Mesenchymal stem cell (in vitro differentiated cells and primary cell): ENCODE results near the gene KDM4F.
"Not testable (repeated sequence)": the region's sequence is repeated elsewhere in the genome, so short reads cannot be mapped to it uniquely, and the experiment has no call there.

Experiments used
- DNase-seq: peaks from one replicate; pipeline ENCODE4 v3.0.0-alpha.2; 2013
- H2AFZ ChIP-seq: one replicate; pipeline ENCODE4 v1.6.1; 2013; ENCODE audit warnings: low read depth, mild to moderate bottlenecking, control low read depth, inconsistent platforms, low read length, moderate library complexity
- H2AK5ac ChIP-seq: 2 replicates; pipeline ENCODE4 v1.6.1; 2013; ENCODE audit warnings: low read length, moderate library complexity, mild to moderate bottlenecking, inconsistent platforms; ENCODE audit not compliant: severe bottlenecking
- H2BK120ac ChIP-seq: one replicate; pipeline ENCODE4 v1.6.1; 2013; ENCODE audit warnings: low read depth, mild to moderate bottlenecking, inconsistent platforms, low read length, moderate library complexity
- H2BK12ac ChIP-seq, 2 experiments: one replicate each; pipeline ENCODE4 v1.6.1; 2013; ENCODE audit warnings: inconsistent platforms in 2 of 2, low read length in 2 of 2, mild to moderate bottlenecking in 2 of 2, moderate library complexity in 2 of 2, control low read depth in 1 of 2
- H2BK15ac ChIP-seq: one replicate; pipeline ENCODE4 v1.6.1; 2013; ENCODE audit warnings: mild to moderate bottlenecking, low read depth, inconsistent platforms; ENCODE audit not compliant: poor library complexity, severe bottlenecking
- H2BK5ac ChIP-seq: 2 replicates; pipeline ENCODE4 v1.6.1; 2013; ENCODE audit warnings: low read depth, mild to moderate bottlenecking, low read length, control low read depth, inconsistent platforms; ENCODE audit not compliant: poor library complexity, severe bottlenecking
- H3K14ac ChIP-seq, 2 experiments: one replicate each; pipeline ENCODE4 v1.6.1; 2013; ENCODE audit warnings: inconsistent platforms in 2 of 2, low read length in 2 of 2, control low read depth in 1 of 2, mild to moderate bottlenecking in 1 of 2, moderate library complexity in 1 of 2
- H3K18ac ChIP-seq, 2 experiments: one replicate each; pipeline ENCODE4 v1.6.1; 2013; ENCODE audit warnings: inconsistent platforms in 2 of 2, low read length in 2 of 2, control low read depth in 1 of 2, low read depth in 1 of 2, mild to moderate bottlenecking in 1 of 2
- H3K23ac ChIP-seq, 2 experiments: one replicate each; pipeline ENCODE4 v1.6.1; 2013; ENCODE audit warnings: inconsistent platforms in 2 of 2, low read length in 2 of 2, mild to moderate bottlenecking in 2 of 2, moderate library complexity in 2 of 2, control low read depth in 1 of 2
- H3K27ac ChIP-seq: 2 replicates; pipeline ENCODE4 v1.5.1; 2013; ENCODE audit warnings: mild to moderate bottlenecking, moderate library complexity, low read length, control low read depth, inconsistent platforms; ENCODE audit not compliant: poor library complexity, severe bottlenecking
- H3K27me3 ChIP-seq, 2 experiments: 2 replicates each; pipeline versions ENCODE4 v1.6.1 to v1.7.0; 2013; ENCODE audit warnings: low read length in 2 of 2, mild to moderate bottlenecking in 2 of 2, moderate library complexity in 2 of 2, control low read depth in 1 of 2, inconsistent platforms in 1 of 2; ENCODE audit not compliant: control insufficient read depth in 1 of 2, insufficient read depth in 1 of 2
- H3K36me3 ChIP-seq, 2 experiments: 2 replicates each; pipeline versions ENCODE4 v1.6.1 to v1.7.0; 2013; ENCODE audit warnings: low read length in 2 of 2, control low read depth in 1 of 2, inconsistent platforms in 1 of 2, low read depth in 1 of 2, mild to moderate bottlenecking in 1 of 2; ENCODE audit not compliant: insufficient read depth in 2 of 2, control insufficient read depth in 1 of 2
- H3K4ac ChIP-seq, 2 experiments: one replicate each; pipeline ENCODE4 v1.6.1; 2013; ENCODE audit warnings: inconsistent platforms in 2 of 2, low read length in 2 of 2, mild to moderate bottlenecking in 2 of 2, moderate library complexity in 2 of 2, control low read depth in 1 of 2, low read depth in 1 of 2
- H3K4me1 ChIP-seq: 2 replicates; pipeline ENCODE4 v1.6.1; 2013; ENCODE audit warnings: low read depth, low read length, control low read depth; ENCODE audit not compliant: control insufficient read depth, insufficient read depth
- H3K4me2 ChIP-seq: 2 replicates; pipeline ENCODE4 v1.6.1; 2013; ENCODE audit warnings: low read length, mild to moderate bottlenecking, inconsistent platforms; ENCODE audit not compliant: poor library complexity, severe bottlenecking
- H3K4me3 ChIP-seq, 2 experiments: 2 replicates each; pipeline versions ENCODE4 v1.5.1 to v1.7.0; 2013; ENCODE audit warnings: low read length in 2 of 2, mild to moderate bottlenecking in 2 of 2, control low read depth in 1 of 2, low read depth in 1 of 2; ENCODE audit not compliant: insufficient read depth in 1 of 2
- H3K79me1 ChIP-seq: replicated peaks from 2 replicates; pipeline ENCODE4 v1.6.1; 2013; ENCODE audit warnings: mild to moderate bottlenecking, control low read depth, low read length, inconsistent platforms; ENCODE audit not compliant: poor library complexity, severe bottlenecking
- H3K9ac ChIP-seq: 2 replicates; pipeline ENCODE4 v1.7.0; 2013; ENCODE audit warnings: mild to moderate bottlenecking, low read length, moderate library complexity
- H3K9me3 ChIP-seq: 2 replicates; pipeline ENCODE4 v1.7.0; 2013; ENCODE audit warnings: mild to moderate bottlenecking, low read length; ENCODE audit not compliant: control insufficient read depth
- H4K8ac ChIP-seq: one replicate; pipeline ENCODE4 v1.6.1; 2013; ENCODE audit warnings: inconsistent platforms, mild to moderate bottlenecking, low read length, moderate library complexity
- H4K91ac ChIP-seq: one replicate; pipeline ENCODE4 v1.6.1; 2013; ENCODE audit warnings: mild to moderate bottlenecking, low read length, inconsistent platforms
- WGBS: methylation state at CpG from one replicate; pipeline ENCODE4 v1.1.7; 2013; ENCODE audit warnings: mixed read lengths; 5-methylcytosine and 5-hydroxymethylcytosine counted together

Gene KDM4F

DNA sequence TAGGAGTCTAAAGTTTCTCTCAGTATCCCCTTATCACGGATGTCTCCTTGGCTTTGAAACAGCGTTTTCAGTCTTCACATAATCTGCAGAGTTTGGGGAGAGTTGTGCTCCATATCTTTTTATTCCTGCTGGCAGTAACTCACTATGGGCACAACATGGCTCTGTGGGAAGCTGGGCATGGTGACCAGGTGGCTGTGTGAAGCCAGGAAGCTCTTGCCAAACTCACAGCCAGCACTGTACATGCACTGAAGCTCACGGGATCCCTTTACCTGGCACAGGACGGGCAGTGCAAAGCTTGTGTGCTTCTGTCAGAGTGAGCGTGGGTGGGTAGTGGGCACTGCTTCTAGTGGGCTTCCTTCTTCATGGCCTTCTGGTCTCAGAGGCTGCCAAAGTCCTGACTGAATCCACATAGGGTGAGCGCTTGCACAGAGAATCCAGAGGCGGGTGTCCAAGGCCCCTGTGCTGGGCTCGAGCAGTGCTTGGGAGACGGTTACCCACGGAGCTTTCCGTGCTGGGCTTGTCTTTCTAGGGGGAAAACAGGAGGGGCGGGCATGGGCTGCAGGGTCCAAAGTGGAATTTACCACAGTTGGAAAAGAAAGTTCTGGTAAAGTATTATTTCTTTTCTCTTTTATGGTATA, 34.9 kb upstream of the KDM4F start:
- no peak overlapping the region for H2AK5ac ChIP-seq
- H4K91ac ChIP-seq, result no peak overlapping the region
- no peak overlapping the region for H2BK5ac ChIP-seq
- H4K8ac ChIP-seq, result no peak overlapping the region
- H2BK12ac ChIP-seq, result no peak overlapping the region
- no peak overlapping the region for H3K23ac ChIP-seq
- H3K4ac ChIP-seq, result no peak overlapping the region
- H3K4me2 ChIP-seq, result no peak overlapping the region
- H3K4me3 ChIP-seq, result no peak overlapping the region
- H2AFZ ChIP-seq, result no peak overlapping the region
- no peak overlapping the region for H3K14ac ChIP-seq
- 92% methylated on average over 12 of the region's 12 CpGs for WGBS
- H3K27me3 ChIP-seq, result peaks cover 0 to 4% of the 10 kb centered on the region in 2 experiments
- H3K9me3 ChIP-seq, result no peaks in the 10 kb centered on the region
- no peak overlapping the region for H3K9ac ChIP-seq
- DNase-seq, result no peak
- H2BK120ac ChIP-seq, result no peak overlapping the region
- H3K4me1 ChIP-seq, result no peaks in the 10 kb centered on the region
- H2BK15ac ChIP-seq, result no peak overlapping the region
- no peak overlapping the region for H3K18ac ChIP-seq
- no peak overlapping the region for H3K27ac ChIP-seq
- H3K36me3 ChIP-seq, result no peaks in the 10 kb centered on the region
- no peaks in the 10 kb centered on the region for H3K79me1 ChIP-seq

DNA sequence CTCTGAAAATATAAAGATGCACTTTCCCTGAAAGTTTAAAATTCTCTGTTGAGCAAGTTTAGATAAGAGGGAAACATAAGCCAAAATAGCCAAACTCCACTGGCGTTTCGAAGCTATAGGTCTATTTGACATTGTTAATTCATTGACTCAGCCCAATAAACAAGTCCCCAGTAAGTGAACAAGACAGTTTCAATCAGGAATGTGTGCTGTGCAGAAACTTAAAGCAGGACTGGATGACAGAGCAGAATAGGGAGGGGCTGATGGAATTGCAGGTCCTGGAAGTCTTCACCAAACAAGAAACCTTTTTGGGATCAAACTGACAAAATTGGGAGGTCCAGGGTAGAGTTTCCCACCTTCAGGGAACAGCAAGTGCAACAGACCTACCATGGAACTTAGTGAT, 33.1 kb upstream of the KDM4F start:
- H2AFZ ChIP-seq, result peak overlapping the region; percentile 14
- H2BK15ac ChIP-seq, result no peak overlapping the region
- no peak overlapping the region for H2AK5ac ChIP-seq
- peaks cover 0 to 4% of the 10 kb centered on the region in 2 experiments for H3K27me3 ChIP-seq
- H3K9me3 ChIP-seq, result no peaks in the 10 kb centered on the region
- H3K36me3 ChIP-seq, result no peaks in the 10 kb centered on the region
- H3K23ac ChIP-seq, result no peak overlapping the region
- H2BK12ac ChIP-seq, result no peak overlapping the region
- H3K4me2 ChIP-seq, result no peak overlapping the region
- no peaks in the 10 kb centered on the region for H3K4me1 ChIP-seq
- no peak overlapping the region for H3K14ac ChIP-seq
- peak overlapping the region in 1 of 2 experiments; percentile 33 for H3K18ac ChIP-seq
- H3K4ac ChIP-seq, result no peak overlapping the region
- no peak overlapping the region for H2BK120ac ChIP-seq
- no CpG with 5 or more reads among the region's 2 CpGs for WGBS
- H4K91ac ChIP-seq, result no peak overlapping the region
- H3K9ac ChIP-seq, result no peak overlapping the region
- H3K79me1 ChIP-seq, result no peaks in the 10 kb centered on the region
- no peak overlapping the region for H2BK5ac ChIP-seq
- no peak overlapping the region for H3K4me3 ChIP-seq
- peak; percentile 18 for DNase-seq
- no peak overlapping the region for H4K8ac ChIP-seq
- H3K27ac ChIP-seq, result no peak overlapping the region

DNA sequence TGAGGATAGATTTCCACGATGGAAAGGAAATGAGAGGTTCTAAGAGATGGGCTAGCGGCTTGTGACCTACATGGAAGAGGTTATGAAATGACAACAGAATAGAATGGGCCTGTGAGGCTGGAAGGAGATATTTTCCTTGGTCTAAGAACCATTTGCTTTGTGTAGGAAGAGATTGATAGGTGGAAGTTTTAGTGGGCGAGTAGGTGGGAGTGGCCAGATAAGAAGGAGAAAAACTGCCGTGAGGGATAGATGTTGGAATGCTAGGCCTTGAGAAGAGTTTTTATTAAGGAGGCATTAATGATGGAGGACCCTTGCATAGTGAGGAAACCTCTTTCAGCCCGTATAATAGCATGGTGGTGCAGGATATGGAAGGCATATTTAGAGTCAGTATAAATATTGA, 27.8 kb upstream of the KDM4F start:
- not testable (repeated sequence) for H2BK5ac ChIP-seq, H2AFZ ChIP-seq, H3K4me2 ChIP-seq, H3K9me3 ChIP-seq, H3K79me1 ChIP-seq, H3K4me3 ChIP-seq, H4K8ac ChIP-seq, H3K14ac ChIP-seq, H3K27ac ChIP-seq, H3K4me1 ChIP-seq, H3K23ac ChIP-seq, H2BK12ac ChIP-seq, H2BK15ac ChIP-seq, H2BK120ac ChIP-seq, H3K4ac ChIP-seq, H3K18ac ChIP-seq, H3K27me3 ChIP-seq, H3K9ac ChIP-seq, H2AK5ac ChIP-seq, H4K91ac ChIP-seq, H3K36me3 ChIP-seq, DNase-seq
- 92% methylated on average over 5 of the region's 5 CpGs for WGBS

DNA sequence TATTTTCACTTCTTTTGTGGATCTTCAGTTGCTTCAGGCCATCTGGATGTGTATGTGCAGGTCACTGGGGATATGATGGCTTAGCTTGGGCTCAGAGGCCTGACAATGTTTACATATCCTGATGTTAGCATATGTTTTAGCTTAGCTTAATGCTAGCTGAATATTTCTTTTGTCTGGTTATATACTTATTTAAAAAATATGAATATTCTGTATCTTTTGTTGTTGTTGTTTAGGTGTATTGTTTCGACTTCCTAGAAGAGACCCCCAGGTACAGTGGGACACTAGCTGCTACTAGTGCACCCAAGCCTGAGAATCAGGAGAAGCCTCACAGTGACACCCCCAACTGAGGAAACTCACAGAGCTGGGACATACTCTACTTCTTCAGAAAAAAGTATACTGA, 24.3 kb upstream of the KDM4F start, which contains the start of gene KDM4E:
Gene KDM4E, plus strand, starts transcription at position 301 of the 400 bp plus-strand sequence. CDS start 300 bp downstream, outside the sequence.
- H3K79me1 ChIP-seq, result no peaks in the 10 kb centered on the region
- 100% methylated on average over 1 of the region's 1 CpG for WGBS
- no peak within 1 kb of the TSS for H2BK15ac ChIP-seq
- H2BK120ac ChIP-seq, result no peak within 1 kb of the TSS
- H2BK5ac ChIP-seq, result no peak within 1 kb of the TSS
- no peak within 1 kb of the TSS for H3K4me3 ChIP-seq
- H3K9me3 ChIP-seq, result peaks cover 7% of the 10 kb centered on the region
- H3K4me1 ChIP-seq, result no peaks in the 10 kb centered on the region
- H3K23ac ChIP-seq, result no peak within 1 kb of the TSS
- H3K4me2 ChIP-seq, result no peak within 1 kb of the TSS
- no peak within 1 kb of the TSS for H2BK12ac ChIP-seq
- H3K4ac ChIP-seq, result no peak within 1 kb of the TSS
- no peak within 1 kb of the TSS for H4K8ac ChIP-seq
- H3K9ac ChIP-seq, result no peak within 1 kb of the TSS
- H2AK5ac ChIP-seq, result no peak within 1 kb of the TSS
- no peak within 1 kb of the TSS for H3K18ac ChIP-seq
- DNase-seq, result no peak
- no peak within 1 kb of the TSS for H4K91ac ChIP-seq
- no peaks in the 10 kb centered on the region for H3K36me3 ChIP-seq
- H3K27ac ChIP-seq, result no peak within 1 kb of the TSS
- no peaks in the 10 kb centered on the region for H3K27me3 ChIP-seq
- no peak within 1 kb of the TSS for H2AFZ ChIP-seq
- no peak within 1 kb of the TSS for H3K14ac ChIP-seq
